Erythroblast (primary cell): ENCODE data around the gene CHST2.

Experiments
- GATA1 ChIP-seq: IDR thresholded peaks from 2 replicates; pipeline ENCODE4 v1.6.1; 2011; ENCODE audit warnings: low read depth, mild to moderate bottlenecking, control low read depth, low read length, moderate library complexity
- POLR2A ChIP-seq: IDR thresholded peaks from 2 replicates; pipeline ENCODE4 v1.6.1; 2011; ENCODE audit warnings: mild to moderate bottlenecking, low read length

GRCh38 chr3:143084856-143085731 lies 34.5 kb upstream of the CHST2 start:
- peak; percentile 70 for TF ChIP-seq POLR2A
- peak; percentile 90 for TF ChIP-seq GATA1
